Measurements from ENCODE around the gene SHQ1.

The SHQ1 gene

GRCh38 chr3:72821161-72821781 is 27.0 kb downstream of the SHQ1 start (continued):
- TF ChIP-seq ZNF639 (tag by site-specific recombination; IDR thresholded peaks at IDR 0.05) (peak; percentile 22; the same call in 1 of the 2 replicates), ZNF114 (tag by site-specific recombination; IDR thresholded peaks at IDR 0.05) (no peak)
- TF ChIP-seq, protein P1, sequence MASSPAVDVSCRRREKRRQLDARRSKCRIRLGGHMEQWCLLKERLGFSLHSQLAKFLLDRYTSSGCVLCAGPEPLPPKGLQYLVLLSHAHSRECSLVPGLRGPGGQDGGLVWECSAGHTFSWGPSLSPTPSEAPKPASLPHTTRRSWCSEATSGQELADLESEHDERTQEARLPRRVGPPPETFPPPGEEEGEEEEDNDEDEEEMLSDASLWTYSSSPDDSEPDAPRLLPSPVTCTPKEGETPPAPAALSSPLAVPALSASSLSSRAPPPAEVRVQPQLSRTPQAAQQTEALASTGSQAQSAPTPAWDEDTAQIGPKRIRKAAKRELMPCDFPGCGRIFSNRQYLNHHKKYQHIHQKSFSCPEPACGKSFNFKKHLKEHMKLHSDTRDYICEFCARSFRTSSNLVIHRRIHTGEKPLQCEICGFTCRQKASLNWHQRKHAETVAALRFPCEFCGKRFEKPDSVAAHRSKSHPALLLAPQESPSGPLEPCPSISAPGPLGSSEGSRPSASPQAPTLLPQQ (tag by site-specific recombination; IDR thresholded peaks at IDR 0.05), result peak; percentile 43; the same call in 1 of the 2 replicates

GRCh38 chr3:72820415-72820814 is 27.8 kb downstream of the SHQ1 start:
- TF ChIP-seq ZNF214 (tag by site-specific recombination; IDR thresholded peaks at IDR 0.05; ENCODE audit: borderline replicate concordance) (no peak), GFI1B (tag by site-specific recombination; IDR thresholded peaks at IDR 0.05) (no peak), MZF1 (tag by site-specific recombination; IDR thresholded peaks at IDR 0.05; ENCODE audit: borderline replicate concordance) (0 out of 2 replicates have a peak, but pooled peaks have one; percentile 30), ZNF664 (tag by site-specific recombination; IDR thresholded peaks at IDR 0.05) (peak; percentile 38; the same call in 1 of the 2 replicates), ZNF274 (IDR thresholded peaks at IDR 0.05; ENCODE audit: low read length) (no peak), ZNF274 (tag by site-specific recombination; IDR thresholded peaks at IDR 0.05; ENCODE audit: borderline replicate concordance) (no peak), AEBP2 (tag by site-specific recombination; IDR thresholded peaks at IDR 0.05; ENCODE audit: borderline replicate concordance) (no peak)
- TF ChIP-seq, protein P2, sequence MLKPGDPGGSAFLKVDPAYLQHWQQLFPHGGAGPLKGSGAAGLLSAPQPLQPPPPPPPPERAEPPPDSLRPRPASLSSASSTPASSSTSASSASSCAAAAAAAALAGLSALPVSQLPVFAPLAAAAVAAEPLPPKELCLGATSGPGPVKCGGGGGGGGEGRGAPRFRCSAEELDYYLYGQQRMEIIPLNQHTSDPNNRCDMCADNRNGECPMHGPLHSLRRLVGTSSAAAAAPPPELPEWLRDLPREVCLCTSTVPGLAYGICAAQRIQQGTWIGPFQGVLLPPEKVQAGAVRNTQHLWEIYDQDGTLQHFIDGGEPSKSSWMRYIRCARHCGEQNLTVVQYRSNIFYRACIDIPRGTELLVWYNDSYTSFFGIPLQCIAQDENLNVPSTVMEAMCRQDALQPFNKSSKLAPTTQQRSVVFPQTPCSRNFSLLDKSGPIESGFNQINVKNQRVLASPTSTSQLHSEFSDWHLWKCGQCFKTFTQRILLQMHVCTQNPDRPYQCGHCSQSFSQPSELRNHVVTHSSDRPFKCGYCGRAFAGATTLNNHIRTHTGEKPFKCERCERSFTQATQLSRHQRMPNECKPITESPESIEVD (tag by site-specific recombination; IDR thresholded peaks at IDR 0.05), result peak; percentile 33; the same call in 1 of the 2 replicates
- H3K27ac ChIP-seq (ENCODE audit: extremely low read depth, low read depth, low read length), result peak overlapping the region; percentile 9; the same call in 1 of the 2 replicates

DNA sequence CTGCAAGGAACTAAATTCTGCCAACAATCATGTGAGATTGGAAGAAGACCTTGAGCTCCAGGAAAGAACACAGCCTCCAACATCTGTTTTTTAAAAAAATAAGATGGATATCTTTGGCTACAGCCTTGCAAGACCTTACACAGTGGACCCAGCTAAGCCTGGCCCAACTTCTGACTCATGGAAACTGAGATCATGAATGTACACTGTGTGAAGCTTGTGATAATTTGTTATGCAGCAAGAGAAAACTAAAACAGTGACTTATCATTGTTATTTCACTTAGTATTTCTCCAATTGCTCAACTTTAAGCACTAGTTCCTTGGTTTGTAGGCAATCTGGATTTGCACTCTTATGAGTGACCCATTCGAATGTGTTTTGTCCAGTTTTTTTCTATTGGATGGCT is 29.3 kb downstream of the SHQ1 start:
- CTCF ChIA-PET, result interaction anchor here (0.7 to 1.9 kb wide), 7 partner anchors 116 to 943 kb away, joined by 3 to 6 read pairs (median 3); no protein-coding TSS in a partner anchor
- peaks cover 0 to 5% of the 10 kb centered on the region in 2 experiments; a peak in 1 of 3 replicates for H3K36me3 ChIP-seq (ENCODE audit: control insufficient read depth in 2 of 2, insufficient read depth in 1 of 2, low read length in 2 of 2)
- no peak overlapping the region for H3K4me3 ChIP-seq (ENCODE audit: low read depth, low read length)
- peaks cover 10% of the 10 kb centered on the region; the same call in 1 of the 2 replicates for H3K4me1 ChIP-seq (ENCODE audit: control insufficient read depth, insufficient read depth, low read length)
- no peaks in the 10 kb centered on the region for H3K9me3 ChIP-seq (ENCODE audit: control insufficient read depth, insufficient read depth, low read depth, low read length)
- H3K27ac ChIP-seq (ENCODE audit: extremely low read depth, low read depth, low read length), result no peak overlapping the region
- POLR2A ChIA-PET, result no interaction called here
- TF ChIP-seq KLF16 (tag by site-specific recombination; IDR thresholded peaks at IDR 0.05), result no peak
- TF ChIP-seq, protein P3, sequence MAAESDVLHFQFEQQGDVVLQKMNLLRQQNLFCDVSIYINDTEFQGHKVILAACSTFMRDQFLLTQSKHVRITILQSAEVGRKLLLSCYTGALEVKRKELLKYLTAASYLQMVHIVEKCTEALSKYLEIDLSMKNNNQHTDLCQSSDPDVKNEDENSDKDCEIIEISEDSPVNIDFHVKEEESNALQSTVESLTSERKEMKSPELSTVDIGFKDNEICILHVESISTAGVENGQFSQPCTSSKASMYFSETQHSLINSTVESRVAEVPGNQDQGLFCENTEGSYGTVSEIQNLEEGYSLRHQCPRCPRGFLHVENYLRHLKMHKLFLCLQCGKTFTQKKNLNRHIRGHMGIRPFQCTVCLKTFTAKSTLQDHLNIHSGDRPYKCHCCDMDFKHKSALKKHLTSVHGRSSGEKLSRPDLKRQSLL (tag by site-specific recombination; IDR thresholded peaks at IDR 0.05), result no peak
- TF ChIP-seq ZNF140 (tag by site-specific recombination; IDR thresholded peaks at IDR 0.05), result no peak
- no peak for TF ChIP-seq ZNF2 (tag by site-specific recombination; IDR thresholded peaks at IDR 0.05)
- TF ChIP-seq, protein P4, sequence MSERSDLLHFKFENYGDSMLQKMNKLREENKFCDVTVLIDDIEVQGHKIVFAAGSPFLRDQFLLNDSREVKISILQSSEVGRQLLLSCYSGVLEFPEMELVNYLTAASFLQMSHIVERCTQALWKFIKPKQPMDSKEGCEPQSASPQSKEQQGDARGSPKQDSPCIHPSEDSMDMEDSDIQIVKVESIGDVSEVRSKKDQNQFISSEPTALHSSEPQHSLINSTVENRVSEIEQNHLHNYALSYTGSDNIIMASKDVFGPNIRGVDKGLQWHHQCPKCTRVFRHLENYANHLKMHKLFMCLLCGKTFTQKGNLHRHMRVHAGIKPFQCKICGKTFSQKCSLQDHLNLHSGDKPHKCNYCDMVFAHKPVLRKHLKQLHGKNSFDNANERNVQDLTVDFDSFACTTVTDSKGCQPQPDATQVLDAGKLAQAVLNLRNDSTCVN (tag by site-specific recombination; optimal IDR thresholded peaks at IDR 0.05), result no peak
- no peak for TF ChIP-seq KLF8 (tag by site-specific recombination; IDR thresholded peaks at IDR 0.05)
- TF ChIP-seq ZSCAN16 (tag by site-specific recombination; IDR thresholded peaks at IDR 0.05), result no peak
- TF ChIP-seq ZNF76 (tag by site-specific recombination; IDR thresholded peaks at IDR 0.05; ENCODE audit: borderline replicate concordance, low read depth), result no peak
- no peak for TF ChIP-seq HOXA7 (CRISPR knock-in tag; IDR thresholded peaks at IDR 0.05; ENCODE audit: borderline replicate concordance)
- TF ChIP-seq ZBTB20 (tag by site-specific recombination; IDR thresholded peaks at IDR 0.05), result no peak
- no peak for TF ChIP-seq SCRT1 (tag by site-specific recombination; IDR thresholded peaks at IDR 0.05; ENCODE audit: borderline replicate concordance)
- TF ChIP-seq ZNF768 (tag by site-specific recombination; IDR thresholded peaks at IDR 0.05), result no peak
- TF ChIP-seq ZNF843 (tag by site-specific recombination; IDR thresholded peaks at IDR 0.05), result no peak

More at GRCh38 chr3:72820415-72820814, 27.8 kb downstream of the SHQ1 start:
- CTCF ChIA-PET, result interaction anchor here (0.6 to 3.0 kb wide), 4 partner anchors 30 to 942 kb away, joined by 3 to 17 read pairs (median 4); no protein-coding TSS in a partner anchor
- H3K9me3 ChIP-seq (ENCODE audit: control insufficient read depth, insufficient read depth, low read depth, low read length), result no peaks in the 10 kb centered on the region
- H3K36me3 ChIP-seq (ENCODE audit: control insufficient read depth in 2 of 2, insufficient read depth in 1 of 2, low read length in 2 of 2), result peaks cover 0 to 2% of the 10 kb centered on the region in 2 experiments; a peak in 1 of 3 replicates
- H3K4me1 ChIP-seq (ENCODE audit: control insufficient read depth, insufficient read depth, low read length), result peaks cover 10% of the 10 kb centered on the region; the same call in 1 of the 2 replicates
- H3K4me3 ChIP-seq (ENCODE audit: low read depth, low read length), result no peak overlapping the region
- POLR2A ChIA-PET, result no interaction called here

All from HEK293 (cell line).